M059J (cell line): Measurements from ENCODE around the gene ADAMTS14. TPM values are rescaled to one million over a fixed set of nuclear protein-coding genes. Genes with fewer than 3 reads are reported as not detected.
"Not testable (repeated sequence)": the region's sequence is repeated elsewhere in the genome, so short reads cannot be mapped to it uniquely, and the experiment has no call there.

ENCODE experiments used
- DNase-seq: peaks from one replicate; pipeline ENCODE4 v3.0.0-alpha.2; 2012; ENCODE audit warnings: low read depth
- total RNA-seq: library from RNA; depleted of rRNA; stranded (reverse); fragments of >200 nt; shearing (Covaris generic); gene quantifications from 2 replicates; pipeline ENCODE4 v1.2.3, GENCODE V29; 2014

Gene ADAMTS14
- total RNA-seq, 1 experiment from 2014 or later = 1.2 TPM

DNA sequence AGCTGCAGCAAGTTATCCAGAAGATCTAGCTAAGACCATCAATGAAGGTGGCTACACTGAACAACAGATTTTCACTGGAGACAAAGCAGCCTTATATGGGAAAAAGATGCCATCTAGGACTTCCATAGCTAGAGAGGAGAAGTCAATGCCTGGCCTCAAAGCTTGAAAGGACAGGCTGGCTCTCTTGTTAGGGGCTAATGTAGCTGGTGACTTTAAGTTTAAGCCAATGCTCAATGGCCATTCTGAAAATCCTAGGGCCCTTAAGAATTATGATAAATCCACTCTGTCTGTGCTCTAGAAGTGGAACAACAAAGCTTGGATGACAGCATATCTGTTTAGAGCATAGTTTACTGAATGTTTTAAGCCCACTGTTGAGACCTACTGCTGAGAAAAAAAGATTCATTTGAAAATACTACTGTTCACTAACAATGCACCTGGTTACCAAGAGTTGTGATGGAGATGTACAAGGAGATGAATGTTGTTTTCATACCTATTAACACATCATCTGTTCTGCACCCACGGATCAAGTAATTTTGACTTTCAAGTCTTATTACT lies 13.6 kb upstream of the ADAMTS14 start:
- DNase-seq = no peak

DNA sequence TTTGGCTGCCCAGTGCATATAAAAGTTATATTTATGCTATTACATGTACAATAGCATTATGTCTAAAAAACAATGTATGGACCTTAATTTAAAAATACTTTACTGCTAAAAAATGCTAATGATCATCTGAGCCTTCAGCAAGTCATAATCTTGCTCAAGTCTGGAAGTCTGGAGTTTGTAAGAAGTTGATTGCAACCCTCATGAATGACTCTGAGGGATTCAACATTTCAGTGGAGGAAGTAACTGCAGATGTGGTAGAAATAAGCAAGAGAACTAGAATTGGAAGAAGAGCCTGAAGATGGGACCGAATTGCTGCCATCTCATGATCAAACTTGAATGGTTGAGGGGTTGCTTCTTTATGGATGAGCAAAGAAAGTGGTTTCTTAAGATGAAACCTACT lies 13.0 kb upstream of the ADAMTS14 start:
- DNase-seq = no peak

DNA sequence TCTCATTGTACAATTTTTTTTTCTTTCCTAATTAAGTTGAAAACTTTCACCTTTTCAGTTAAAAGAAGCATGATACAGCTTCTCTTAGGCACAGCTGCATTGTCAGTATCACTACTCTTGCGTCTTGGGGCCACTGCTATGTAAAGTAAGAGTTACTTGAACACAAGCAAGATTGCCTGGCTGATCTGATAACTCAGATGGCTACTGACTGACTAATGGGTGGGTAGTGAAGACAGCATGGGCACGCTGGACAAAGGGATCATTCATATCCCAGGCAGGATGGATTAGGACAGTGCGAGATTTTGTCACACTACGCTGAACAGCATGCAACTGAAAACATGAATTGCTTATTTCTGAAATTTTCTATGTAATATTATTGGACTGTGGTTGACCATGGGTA lies 11.6 kb upstream of the ADAMTS14 start:
- DNase-seq = no peak

DNA sequence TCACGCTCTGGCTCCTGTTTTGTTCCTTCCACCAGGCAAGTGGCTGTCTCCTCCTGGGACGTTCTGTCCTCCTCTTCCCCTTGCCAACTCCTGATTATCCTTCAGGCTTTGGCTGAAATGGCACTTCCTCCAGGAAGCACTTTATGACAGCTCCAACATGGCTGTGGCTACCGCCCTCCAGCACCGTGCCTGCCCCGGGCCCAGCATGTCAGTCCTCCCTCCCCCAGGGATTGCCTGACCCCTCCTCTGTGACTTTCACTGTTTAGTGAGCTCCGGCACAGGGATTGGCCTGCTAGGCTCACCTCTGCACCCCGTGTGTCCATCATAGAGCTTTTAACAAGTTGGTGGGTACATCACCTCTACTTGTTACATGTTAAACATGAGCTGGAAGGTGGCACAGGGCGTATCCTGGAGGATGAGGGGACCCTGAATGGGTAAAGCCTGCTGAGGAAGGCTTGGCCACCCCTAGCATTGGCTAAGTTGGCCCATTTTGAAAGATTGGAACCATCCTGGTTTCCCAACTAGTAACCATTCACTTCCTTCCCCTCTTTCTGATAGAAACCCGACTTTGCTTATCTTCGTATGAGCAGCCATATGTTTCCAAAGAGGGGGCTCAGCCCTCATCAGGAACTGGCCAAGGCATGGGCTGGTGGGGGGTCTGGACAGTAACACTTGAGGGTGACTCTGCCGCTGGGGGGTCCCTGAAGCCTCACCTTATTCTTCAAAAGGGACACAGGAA lies 10.5 kb upstream of the ADAMTS14 start:
- no peak for DNase-seq

DNA sequence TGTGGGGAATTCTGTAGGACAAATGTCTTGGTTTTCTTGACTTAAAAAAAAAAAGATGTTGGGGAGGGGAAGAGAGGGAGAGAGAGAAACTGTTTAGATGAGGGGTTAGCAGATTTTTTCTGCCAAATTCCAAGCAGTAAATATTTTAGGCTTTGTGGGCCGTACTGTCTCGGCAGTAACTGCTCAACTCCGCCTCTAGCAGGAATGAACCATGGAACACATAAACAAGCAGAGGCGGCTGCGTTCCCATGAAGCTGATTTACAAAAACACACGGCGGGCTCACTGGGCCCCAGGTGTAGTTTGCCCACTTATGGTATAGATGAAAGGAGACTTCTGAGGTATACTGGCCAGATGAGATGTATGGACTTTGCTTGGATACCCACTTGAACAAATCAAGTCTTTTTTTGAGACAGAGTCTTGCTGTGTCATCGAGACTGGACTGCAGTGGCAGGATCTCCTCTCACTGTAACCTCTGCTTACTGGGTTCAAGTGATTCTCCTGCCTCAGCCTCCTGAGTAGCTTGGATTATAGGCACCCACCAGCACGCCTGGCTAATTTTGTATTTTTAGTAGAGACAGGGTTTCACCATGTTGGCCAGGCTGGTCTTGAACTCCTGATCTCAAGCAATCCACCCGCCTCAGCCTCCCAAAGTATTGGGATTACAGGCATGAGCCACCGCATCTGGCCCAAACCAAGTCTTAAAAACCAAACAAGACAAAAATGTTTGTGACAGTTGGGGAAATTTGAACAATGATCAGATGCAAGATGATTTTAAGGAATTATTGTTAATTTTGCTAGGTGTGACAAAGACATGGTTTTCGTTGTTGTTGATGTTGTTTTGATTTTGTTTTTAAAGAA lies 9.7 kb upstream of the ADAMTS14 start:
- DNase-seq = no peak

DNA sequence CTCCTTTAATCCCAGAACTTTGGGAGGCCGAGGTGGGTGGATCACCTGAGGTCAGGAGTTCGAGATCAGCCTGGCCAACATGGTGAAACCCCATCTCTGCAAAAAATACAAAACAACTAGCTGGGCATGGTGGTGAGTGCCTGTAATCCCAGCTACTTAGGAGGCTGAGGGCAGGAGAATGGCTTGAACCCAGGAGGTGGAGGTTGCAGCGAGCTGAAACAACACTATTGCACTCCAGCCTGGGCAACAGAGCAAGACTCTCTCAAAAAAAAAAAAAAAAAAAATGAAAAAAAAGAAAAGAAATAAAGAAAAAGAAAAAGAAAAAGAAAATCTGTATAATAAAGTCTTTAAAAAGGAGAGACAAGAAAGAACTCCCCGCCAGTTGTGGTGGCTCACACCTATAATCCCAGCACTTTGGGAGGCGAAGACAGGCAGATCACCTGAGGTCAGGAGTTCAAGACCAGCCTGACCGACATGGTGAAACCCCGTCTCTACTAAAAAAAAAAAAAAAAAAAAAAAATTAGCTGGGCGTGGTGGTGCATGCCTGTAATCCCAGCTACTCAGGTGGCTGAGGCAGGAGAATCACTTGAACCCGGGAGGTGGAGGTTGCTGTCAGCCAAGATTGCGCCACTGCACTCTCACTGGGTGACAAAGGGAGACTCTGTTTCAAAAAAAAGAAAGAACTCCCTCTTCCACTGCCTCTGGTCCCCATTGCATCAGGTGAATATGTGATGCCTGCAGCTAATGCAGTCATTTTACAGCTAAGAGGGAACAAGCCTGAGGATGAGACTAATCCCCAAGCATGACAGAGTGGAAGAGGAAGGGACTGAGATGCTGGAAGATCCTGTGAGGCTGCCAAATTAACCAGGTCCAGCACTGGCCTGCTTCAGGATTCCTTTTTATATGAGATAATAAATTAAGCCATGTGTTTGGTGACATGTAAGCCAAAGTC lies 8.6 kb upstream of the ADAMTS14 start:
- peak; percentile 55 for DNase-seq

DNA sequence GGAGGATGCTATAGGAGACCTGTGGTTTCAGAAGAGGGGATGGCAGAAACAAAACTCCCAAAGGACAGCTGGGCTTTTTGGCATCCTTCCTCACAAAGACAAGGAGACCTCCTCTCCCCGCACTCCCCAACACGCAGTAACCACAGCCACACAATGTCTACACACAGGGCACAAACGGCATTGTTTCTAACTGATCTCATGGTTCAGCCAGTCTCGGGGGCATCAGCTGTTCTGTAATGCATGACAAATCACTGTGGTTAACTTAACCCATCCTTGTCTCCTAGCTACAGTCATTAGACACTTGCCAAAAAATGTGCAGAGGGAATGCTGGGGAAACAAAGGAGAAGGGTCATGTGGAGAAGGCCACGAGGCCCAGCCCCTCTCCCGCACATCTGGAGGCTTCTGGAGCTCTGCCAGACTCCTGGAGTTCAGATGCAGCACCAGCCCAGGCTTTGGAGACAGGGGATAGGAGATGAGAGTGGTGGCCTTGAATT lies 7.6 kb upstream of the ADAMTS14 start:
- peak; percentile 98 for DNase-seq

DNA sequence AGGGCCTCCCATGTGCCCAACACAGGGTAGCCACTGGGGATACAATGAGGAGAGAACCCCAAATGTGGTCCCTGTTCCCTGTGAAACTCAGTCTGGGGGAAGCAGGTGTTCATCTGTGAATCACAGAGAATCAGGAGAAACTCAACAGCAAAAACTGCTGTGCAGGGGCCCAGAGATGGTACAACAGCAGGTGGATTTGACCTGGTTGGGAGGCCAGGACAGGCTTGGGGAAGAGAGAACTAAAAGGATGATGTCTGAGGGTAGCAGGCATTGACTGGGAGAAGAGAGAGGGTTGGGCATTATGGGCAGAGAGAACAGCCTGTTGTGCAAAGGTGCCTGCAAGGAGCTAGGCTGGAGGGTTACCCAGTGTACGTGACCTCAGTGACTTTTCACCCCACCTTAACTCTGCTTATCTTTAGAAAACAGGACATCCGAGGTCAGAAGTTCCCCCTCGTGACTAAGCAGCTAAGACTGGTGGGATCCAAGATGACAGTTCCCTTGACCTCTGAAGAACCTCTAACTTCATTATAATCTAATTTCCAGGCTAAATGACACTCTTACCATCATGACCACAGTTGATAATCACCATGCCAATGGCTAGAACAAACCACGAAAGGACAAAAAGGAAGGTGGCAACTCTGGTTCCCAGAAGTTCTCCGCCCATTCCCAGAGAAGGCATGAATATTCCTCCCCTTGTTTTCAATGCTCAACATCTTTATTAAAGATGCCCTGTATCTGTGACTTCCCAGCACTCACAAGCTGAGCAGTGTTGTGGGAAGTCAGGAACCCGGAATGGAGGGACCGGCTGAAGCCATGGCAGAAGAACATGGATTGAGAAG lies 5.1 kb upstream of the ADAMTS14 start:
- DNase-seq = peak; percentile 73

DNA sequence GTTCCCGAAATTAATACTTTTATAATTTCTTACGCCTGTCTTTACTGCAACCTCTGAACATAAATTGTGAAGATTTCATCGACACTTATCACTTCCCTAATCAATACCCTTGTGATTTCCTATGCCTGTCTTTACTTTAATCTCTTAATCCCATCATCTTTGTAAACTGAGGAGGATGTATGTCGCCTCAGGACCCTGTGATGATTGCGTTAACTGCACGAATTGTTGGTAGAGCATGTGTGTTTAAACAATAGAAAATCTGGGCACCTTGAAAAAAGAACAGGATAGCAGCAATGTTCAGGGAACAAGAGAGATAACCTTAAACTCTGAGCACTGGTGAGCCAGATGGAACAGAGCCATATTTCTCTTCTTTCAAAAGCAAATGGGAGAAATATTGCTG lies 4.5 kb upstream of the ADAMTS14 start:
- DNase-seq = not testable (repeated sequence)

DNA sequence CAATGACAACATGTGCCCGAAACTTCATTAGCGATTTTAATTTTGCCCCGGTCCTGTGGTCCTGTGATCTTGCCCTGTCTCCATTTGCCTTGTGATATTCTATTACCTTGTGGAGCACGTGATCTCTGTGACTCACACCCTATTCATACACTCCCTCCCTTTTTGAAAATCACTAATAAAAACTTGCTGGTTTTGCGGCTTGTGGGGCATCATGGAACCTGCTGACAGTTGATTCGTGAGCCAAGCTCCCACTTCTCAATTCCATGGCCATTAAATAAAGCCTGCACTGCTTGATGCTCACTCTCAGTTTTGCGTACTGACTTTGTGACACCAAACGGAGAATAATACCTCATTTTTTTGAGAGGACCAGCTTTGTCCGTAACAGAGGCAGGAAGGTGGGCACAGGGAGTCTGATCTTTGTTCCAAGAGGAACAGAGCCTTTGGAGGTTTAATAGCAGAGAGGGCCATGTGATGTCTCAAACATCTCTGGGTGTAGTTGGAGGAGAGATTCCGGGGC lies 3.8 kb upstream of the ADAMTS14 start:
- DNase-seq = peak; percentile 48

DNA sequence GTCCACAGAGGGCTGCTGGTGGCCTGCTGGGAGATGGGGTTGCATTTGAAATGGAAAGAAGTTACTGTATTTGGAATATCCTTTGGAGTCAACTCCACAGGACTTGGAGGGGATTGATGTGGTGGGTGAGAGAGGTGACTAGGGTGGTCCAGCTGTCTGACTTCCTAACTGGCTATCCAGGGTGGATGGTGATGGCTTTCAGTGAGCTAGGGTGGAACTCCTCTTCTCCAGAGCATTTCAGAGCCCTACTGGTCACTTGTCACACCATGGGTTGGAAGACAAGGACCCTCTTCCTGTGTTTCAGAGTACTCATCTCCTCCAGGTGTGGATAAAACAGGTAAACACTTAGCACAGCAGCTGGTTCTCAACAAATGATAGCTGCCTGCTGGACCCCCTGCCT lies 3.3 kb upstream of the ADAMTS14 start:
- no peak for DNase-seq

DNA sequence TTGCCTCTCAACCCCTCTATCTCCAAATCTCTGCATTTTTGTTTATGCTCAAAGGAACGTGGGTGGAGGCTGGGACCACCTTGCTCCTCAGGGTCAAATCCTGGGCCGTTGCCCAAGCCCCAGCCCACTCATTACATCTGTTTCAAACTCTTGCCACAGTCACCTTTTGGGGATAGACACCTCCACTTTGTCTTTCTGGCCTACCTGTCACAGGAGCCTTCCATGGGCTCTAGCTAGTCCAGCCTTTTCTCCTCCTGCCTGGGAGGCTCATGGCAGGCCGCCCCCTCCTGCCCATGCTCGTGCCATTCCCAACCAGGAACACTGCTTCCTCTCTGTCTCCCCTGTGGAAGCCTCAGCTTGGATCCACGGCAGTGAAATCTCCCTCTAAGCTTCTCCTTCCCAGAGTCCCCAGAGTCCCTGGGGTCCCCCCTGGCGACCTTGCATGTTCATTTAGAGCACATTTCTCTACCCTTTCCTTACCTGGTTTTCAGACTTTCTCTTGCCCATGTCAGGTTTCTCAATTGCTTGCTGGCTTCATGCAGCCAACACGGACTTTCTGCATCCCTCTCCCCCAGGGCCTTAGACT lies 2.5 kb upstream of the ADAMTS14 start:
- DNase-seq = no peak

DNA sequence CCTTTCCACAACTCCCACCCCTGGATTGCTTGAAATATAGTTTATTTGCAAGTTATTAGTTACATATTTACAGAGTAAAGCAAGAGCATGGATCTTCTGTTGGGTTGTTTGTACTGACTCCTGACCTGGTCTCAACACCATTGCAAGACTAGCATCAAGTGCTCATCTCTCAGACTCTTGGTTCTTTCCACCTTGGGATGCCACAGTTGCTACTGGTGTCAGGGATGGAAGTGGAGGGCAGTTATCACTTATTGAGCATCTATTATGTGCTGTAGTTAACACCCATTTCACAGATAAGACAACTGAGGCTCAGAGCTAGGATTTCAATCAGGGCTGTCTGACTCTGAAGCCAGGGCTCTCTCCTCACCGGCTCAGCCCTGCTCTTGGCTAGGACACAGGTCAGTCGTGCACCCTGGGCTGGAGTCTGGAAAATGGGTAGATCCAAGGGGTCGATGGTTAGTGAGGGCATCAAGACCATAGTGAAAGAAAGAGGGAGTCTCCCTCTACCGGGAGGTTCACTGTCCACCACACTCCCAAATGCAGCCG lies 614 bp upstream of the ADAMTS14 start:
- DNase-seq = no peak

DNA sequence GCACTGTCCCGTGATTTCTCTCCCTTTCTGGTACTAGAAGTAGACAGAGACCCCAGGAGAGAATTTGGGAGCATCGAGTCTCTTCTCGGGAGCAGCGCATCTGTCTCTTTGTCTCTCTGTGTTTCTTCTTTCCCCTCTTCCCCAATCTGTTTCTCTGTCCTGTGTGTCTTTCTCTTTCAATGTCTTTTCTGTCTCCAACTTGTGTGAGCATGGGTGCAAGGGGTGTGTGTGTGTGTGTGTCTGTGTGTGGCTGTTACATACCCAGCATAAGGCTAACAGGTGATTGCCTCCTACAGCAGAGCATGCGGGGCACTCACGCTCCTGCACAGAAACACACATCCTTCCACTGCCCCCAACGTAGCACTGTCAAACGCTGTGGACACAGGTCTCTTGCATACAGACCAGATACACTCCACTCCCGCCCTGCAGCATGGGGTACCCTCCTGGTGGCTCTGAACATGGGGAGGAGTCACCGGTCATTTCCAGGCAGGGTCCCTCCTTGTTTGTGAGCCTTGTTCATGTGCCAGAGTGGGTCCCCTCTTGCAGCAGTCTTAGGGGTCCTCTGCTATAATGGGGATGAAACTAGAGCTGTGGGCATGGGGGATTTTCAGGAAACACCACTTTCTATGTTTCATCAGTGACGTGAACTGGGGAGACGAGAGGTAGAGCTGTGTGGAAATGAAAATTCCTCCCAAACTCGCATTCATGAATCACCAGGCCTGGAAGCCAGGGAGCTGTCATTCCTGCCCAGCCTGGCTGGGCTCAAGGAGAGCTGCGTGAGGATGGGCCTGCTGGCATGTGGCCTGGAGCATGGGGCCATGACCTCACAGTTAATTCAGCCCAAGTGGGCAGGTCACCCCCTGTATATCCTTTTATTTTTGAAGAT lies 980 bp downstream of the ADAMTS14 start:
- DNase-seq = peak; percentile 90

DNA sequence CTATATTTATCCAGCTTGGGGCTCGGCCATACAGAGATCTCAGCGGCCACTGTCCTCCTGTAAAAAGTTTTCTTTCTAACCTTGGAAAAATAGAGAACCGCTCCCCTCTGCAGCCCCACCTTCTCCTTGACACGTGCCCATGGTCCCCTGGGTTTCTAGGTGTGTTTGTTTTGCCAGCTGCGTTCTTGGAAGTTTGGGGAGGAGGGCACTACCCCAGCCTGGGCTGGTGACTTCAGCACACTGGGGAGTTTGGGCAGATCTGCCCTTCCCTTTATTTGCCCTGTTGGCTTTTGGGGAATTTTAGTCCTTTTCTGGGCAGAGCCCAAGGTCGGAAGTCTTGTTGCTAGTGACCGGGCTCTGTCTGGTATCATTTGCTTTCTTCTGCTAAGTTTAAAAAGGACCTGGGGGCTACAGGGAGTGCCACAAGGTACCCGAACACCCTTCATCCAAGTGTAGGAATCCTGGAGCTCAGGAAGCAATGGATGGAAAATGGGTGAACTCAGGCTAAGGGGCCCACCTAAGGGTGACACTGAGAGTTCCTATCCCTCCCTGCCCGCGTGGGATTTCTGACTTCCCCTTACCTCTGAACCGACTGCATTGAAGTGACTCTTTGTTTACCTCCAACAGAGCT lies 1.7 kb downstream of the ADAMTS14 start:
- DNase-seq = no peak

DNA sequence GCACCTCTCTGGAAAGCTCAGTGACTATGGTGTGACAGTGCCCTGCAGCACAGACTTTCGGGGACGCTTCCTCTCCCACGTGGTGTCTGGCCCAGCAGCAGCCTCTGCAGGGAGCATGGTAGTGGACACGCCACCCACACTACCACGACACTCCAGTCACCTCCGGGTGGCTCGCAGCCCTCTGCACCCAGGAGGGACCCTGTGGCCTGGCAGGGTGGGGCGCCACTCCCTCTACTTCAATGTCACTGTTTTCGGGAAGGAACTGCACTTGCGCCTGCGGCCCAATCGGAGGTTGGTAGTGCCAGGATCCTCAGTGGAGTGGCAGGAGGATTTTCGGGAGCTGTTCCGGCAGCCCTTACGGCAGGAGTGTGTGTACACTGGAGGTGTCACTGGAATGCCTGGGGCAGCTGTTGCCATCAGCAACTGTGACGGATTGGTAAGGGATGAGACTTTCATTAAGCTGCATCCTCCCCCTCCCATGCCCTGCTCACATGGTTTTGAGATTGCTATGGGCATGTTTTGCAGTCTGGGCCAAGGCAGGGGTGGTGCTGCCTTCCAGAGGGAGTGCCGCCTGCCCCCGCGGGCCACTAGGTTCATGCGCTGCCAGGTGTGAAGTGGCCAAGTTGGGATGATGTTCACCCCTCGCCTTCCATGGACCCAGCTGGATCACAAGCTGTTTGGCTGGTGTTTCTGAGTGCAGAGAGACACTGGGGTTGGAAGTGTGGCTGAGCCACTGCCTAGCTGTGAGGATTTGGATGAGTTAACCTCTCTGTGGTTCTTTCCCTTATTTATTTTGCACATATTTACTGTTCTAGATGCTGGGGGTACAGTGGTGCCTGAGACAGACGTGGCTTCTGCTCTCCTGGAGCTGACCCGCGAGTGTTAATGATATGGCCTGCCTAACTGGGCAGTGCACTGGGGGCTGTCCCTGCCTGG lies 2.5 kb downstream of the ADAMTS14 start:
- no peak for DNase-seq
